Immature natural killer cell (primary cell): ENCODE measurements around the gene KLHL42. TPM values are rescaled to one million over a fixed set of nuclear protein-coding genes. Genes with fewer than 3 reads are reported as not detected.
"Not testable (repeated sequence)": the region's sequence is repeated elsewhere in the genome, so short reads cannot be mapped to it uniquely, and the experiment has no call there.

ENCODE experiments used
- DNase-seq, 3 donors: peaks; one replicate each; pipeline ENCODE4 v3.0.0; 2022; ENCODE audit warnings: mixed read lengths in 1 of 3
- H3K27ac Mint-ChIP-seq, 6 donors: one replicate each; pipeline ENCODE4 v1.8.0; 2020; ENCODE audit warnings: mixed read lengths in 6 of 6, mild to moderate bottlenecking in 5 of 6, inconsistent platforms in 4 of 6, moderate library complexity in 3 of 6
- H3K27me3 Mint-ChIP-seq, 3 donors: one replicate each; pipeline ENCODE4 v1.8.0; 2020 to 2021; ENCODE audit warnings: low read depth in 3 of 3, mild to moderate bottlenecking in 3 of 3, mixed read lengths in 3 of 3, moderate library complexity in 3 of 3, inconsistent platforms in 1 of 3
- H3K36me3 Mint-ChIP-seq, 3 donors: one replicate each; pipeline ENCODE4 v1.8.0; 2020; ENCODE audit warnings: mixed read lengths in 3 of 3, inconsistent platforms in 2 of 3, mild to moderate bottlenecking in 2 of 3
- H3K4me1 Mint-ChIP-seq, 2 donors: one replicate each; pipeline ENCODE4 v1.8.0; 2020; ENCODE audit warnings: inconsistent platforms in 2 of 2, mild to moderate bottlenecking in 2 of 2, mixed read lengths in 2 of 2, moderate library complexity in 1 of 2
- H3K4me3 Mint-ChIP-seq, 5 donors: one replicate each; pipeline ENCODE4 v1.8.0; 2020; ENCODE audit warnings: mild to moderate bottlenecking in 5 of 5, mixed read lengths in 5 of 5, inconsistent platforms in 3 of 5, moderate library complexity in 3 of 5
- H3K9me3 Mint-ChIP-seq, 6 donors: one replicate each; pipeline ENCODE4 v1.8.0; 2020; ENCODE audit warnings: mild to moderate bottlenecking in 6 of 6, mixed read lengths in 6 of 6, inconsistent platforms in 4 of 6, moderate library complexity in 3 of 6
- polyA plus RNA-seq, 3 donors: library from polyadenylated mRNA; unstranded; fragments of 300-500 nt; fragmentation: Illumina TruSeq; gene quantifications; one replicate each; pipeline ENCODE4 v1.2.3, GENCODE V29; 2021

Gene KLHL42
- polyA plus RNA-seq, 3 donors from 2014 or later = 3.5 to 10.3 (median 5.7) TPM

DNA sequence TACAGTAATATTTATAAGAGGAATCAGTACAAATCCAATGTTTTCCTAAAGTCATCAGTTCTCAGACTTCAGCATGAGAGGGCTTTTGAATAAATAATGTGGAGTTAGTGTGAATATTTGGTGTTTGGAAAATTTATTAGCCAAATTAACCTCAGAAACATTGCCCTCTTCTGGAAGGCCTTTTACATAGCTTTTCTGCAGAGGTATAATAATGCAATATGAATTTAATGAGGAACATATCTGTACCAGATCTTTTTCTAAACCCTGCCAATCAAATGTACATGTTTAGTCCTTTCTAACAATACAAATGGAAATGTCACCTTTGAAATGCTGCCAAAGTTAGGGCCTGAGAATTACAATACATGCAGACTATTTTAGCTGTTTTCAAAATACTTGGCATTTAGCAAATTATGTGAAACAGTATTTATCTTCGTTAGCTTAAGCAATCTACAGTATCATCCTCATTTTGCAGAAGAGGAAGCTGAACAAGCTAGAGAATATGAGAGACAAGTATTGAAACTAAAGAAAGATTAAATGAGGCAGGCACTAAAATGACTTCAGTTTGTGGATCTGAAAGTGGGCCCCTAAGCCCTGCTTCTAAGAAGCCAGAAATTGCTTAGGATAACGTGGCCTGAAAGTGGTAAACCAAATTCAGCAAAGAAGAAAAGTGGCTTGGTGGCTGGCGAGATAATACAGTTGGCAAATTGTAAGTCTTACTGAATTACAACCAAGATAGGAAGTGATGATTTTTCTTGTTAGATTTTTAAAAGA is 60.4 kb downstream of the KLHL42 start:
- Mint-ChIP-seq H3K4me1 (no peaks in the 10 kb centered on the region), H3K9me3 (no peaks in the 10 kb centered on the region), H3K27me3 (peaks cover 0 to 2% (median 0%) of the 10 kb centered on the region in 3 donors), H3K36me3 (no peaks in the 10 kb centered on the region), H3K27ac (no peak overlapping the region), H3K4me3 (no peak overlapping the region)
- DNase-seq = no peak

DNA sequence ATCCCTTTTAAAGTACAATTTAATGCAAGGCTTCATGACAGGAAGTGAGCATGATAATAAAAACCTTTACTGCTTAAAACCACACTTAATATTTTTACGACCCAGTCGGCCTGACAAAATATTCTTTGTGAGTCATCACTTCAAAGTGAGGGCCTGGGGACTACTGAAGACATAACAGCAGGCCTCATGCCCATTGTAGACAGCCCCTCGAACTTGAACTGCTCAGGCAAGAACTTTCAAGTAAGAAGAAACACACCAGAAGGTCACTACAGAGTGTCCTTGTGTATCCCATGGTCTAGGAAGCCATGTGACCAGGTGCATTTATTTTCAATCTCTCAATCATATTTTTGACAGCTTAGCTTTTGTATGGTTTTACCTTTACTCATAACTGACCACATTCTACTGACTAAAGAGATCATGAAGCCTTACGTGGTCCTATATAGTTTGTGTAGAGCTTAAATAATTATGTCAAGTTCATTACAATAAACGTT is 61.4 kb downstream of the KLHL42 start:
- no peak overlapping the region for H3K27ac Mint-ChIP-seq
- no peaks in the 10 kb centered on the region for H3K4me1 Mint-ChIP-seq
- H3K27me3 Mint-ChIP-seq = peaks cover 0 to 2% (median 0%) of the 10 kb centered on the region in 3 donors
- no peaks in the 10 kb centered on the region for H3K36me3 Mint-ChIP-seq
- DNase-seq = no peak
- H3K9me3 Mint-ChIP-seq = no peaks in the 10 kb centered on the region
- no peak overlapping the region for H3K4me3 Mint-ChIP-seq

DNA sequence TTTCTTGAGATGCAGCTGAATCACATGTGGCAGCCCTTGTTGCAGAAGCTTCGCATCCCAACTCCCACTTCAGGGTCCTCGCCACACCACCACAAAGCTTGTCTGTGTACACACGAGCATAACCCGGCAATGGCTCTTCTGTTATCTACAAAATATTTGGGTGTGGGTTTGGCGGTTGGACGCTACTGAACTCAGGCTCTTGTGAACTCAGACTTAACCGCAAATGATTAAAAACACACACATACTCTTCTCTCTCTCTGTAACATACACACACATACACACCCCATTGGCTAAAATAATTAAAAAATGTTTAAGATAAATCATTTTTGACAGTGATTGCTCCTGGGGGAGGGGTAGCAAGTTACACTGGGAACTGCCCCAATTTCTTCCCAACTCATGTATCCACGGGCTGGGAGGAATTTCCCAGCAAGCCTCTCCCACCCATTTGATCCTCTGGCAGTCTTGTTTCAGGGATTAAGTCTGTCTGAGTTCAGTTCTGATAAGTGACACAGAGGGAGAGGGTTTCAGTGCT is 63.7 kb downstream of the KLHL42 start:
- no peaks in the 10 kb centered on the region for H3K36me3 Mint-ChIP-seq
- H3K27ac Mint-ChIP-seq = no peak overlapping the region

DNA sequence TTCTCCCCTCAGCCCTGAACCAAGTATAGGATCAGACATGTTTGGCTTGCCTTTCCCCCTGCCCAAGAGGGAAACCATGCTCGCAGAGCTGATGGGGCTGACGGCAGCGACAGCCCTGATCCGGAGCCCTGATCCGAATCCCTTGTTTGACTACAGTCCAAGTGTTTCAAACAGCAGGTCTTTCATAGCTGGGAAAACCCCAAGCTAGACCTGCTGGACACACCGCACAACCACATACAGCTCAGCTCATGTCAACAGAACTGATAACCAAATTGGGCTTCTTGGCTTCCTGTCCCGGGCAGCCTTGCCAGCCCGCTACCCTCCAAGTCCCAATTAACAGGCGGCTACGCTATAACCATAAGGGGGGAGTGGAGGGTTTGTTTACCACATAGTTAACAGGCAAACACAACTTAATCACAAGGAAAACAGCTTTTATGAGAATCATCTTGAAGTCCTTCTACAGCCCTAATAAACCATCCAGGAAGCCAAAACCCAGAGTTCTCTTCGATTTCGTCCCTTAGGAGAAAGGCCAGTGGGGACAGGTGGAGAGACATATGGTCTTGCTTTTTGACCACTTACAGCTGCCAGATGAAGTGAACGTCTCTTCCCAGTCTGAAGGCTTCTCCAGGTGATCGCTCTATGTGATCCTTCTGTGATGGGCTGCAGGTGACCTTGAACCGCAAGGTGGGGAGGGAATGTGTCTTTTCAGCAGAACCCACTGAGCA is 64.5 kb downstream of the KLHL42 start:
- no peak for DNase-seq
- Mint-ChIP-seq H3K36me3 (peaks cover 0 to 5% (median 0%) of the 10 kb centered on the region in 3 donors), H3K4me3 (no peak overlapping the region), H3K27me3 (peaks cover 0 to 9% (median 2%) of the 10 kb centered on the region in 3 donors), H3K4me1 (no peaks in the 10 kb centered on the region), H3K9me3 (peaks cover 0 to 4% (median under 1%) of the 10 kb centered on the region in 6 donors), H3K27ac (no peak overlapping the region)

More for the DNA sequence above, 63.7 kb downstream of the KLHL42 start:
- no peak for DNase-seq
- Mint-ChIP-seq H3K9me3 (peaks cover 0 to 4% (median 0%) of the 10 kb centered on the region in 6 donors), H3K4me3 (no peak overlapping the region), H3K27me3 (peaks cover 0 to 4% (median 0%) of the 10 kb centered on the region in 3 donors), H3K4me1 (no peaks in the 10 kb centered on the region)

DNA sequence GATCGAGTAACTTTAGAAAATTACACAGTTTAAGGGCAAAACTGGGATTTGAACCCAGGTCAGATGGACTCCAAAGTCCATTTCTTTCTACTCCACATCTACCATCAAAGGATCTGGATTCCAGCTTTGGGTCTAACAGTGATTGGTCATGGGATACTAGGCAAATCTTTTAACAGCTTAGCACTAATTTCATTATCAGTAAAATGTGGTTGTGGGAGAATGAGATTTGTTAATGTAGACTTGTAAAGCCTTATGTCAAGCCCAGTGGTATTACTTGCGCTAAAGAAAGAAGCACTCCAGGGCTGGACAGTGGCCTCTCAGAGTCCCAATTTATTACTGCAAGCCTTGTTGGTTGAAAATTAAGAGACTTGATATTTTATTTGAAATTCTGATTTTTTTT is 65.2 kb downstream of the KLHL42 start:
- H3K27me3 Mint-ChIP-seq = peaks cover 0 to 9% (median 2%) of the 10 kb centered on the region in 3 donors
- no peak for DNase-seq
- peaks cover 0 to 5% (median 0%) of the 10 kb centered on the region in 3 donors for H3K36me3 Mint-ChIP-seq
- H3K27ac Mint-ChIP-seq = no peak overlapping the region
- no peak overlapping the region for H3K4me3 Mint-ChIP-seq
- H3K9me3 Mint-ChIP-seq = peaks cover 0 to 8% (median under 1%) of the 10 kb centered on the region in 6 donors
- H3K4me1 Mint-ChIP-seq = no peaks in the 10 kb centered on the region

DNA sequence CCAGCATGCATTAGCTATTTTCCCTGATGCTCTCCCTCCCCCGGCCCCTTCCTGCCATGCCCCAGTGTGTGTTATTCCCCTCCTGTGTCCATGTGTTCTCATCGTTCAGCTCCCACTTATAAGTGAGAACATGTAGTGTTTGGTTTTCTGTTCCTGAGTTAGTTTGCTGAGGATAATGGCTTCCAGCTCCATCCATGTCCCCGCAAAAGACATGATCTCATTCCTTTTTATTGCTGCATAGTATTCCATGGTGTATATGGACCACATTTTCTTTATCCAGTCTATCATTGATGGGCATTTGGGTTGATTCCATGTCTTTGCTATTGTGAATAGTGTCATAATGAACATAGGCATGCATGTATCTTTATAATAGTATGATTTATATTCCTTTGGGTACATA is 65.7 kb downstream of the KLHL42 start:
- not testable (repeated sequence) for H3K27me3 Mint-ChIP-seq, H3K9me3 Mint-ChIP-seq, H3K4me3 Mint-ChIP-seq, H3K36me3 Mint-ChIP-seq, DNase-seq, H3K27ac Mint-ChIP-seq, H3K4me1 Mint-ChIP-seq

DNA sequence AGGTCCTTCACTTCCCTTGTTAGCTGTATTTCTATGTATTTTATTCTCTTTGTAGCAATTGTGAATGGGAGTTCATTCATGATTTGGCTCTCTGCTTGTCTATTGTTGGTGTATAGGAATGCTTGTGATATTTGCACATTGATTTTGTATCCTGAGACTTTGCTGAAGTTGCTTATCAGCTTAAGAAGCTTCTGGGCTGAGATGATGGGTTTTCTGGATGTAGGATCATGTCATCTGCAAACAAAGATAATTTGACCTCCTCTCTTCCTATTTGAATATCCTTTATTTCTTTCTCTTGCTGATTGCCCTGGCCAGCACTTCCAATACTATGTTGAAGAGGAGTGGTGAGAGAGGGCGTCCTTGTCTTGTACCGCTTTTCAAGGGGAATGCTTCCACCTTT is 67.3 kb downstream of the KLHL42 start:
- not testable (repeated sequence) for H3K9me3 Mint-ChIP-seq, H3K27ac Mint-ChIP-seq, DNase-seq, H3K4me3 Mint-ChIP-seq, H3K36me3 Mint-ChIP-seq, H3K4me1 Mint-ChIP-seq
- peaks cover 0 to 15% (median 2%) of the 10 kb centered on the region in 3 donors for H3K27me3 Mint-ChIP-seq

DNA sequence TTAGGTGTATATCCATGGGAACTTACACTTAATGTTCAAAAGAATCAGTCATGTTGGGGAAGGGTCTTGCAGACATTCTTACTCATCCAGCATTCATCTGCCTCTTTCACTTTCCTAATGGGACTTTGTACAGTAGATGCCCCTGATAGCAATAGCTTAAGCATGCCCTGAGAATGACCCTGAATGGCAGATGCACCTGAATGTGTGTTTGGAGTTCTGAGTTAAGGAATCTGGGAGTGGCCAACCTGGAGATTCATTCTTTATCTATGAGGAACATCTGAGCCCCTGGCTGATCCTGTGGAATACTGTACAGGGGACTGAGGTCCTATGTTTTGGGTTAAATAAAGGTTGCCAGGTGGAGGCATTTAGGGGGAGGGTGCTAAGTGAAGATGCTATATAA is 71.3 kb downstream of the KLHL42 start:
- DNase-seq = no peak
- peaks cover 0 to 11% (median 1%) of the 10 kb centered on the region in 6 donors for H3K9me3 Mint-ChIP-seq
- H3K4me3 Mint-ChIP-seq = no peak overlapping the region
- peaks cover 0 to 5% (median 0%) of the 10 kb centered on the region in 3 donors for H3K36me3 Mint-ChIP-seq
- no peak overlapping the region for H3K27ac Mint-ChIP-seq
- peaks cover 0 to 16% (median 2%) of the 10 kb centered on the region in 3 donors for H3K27me3 Mint-ChIP-seq
- no peaks in the 10 kb centered on the region for H3K4me1 Mint-ChIP-seq

DNA sequence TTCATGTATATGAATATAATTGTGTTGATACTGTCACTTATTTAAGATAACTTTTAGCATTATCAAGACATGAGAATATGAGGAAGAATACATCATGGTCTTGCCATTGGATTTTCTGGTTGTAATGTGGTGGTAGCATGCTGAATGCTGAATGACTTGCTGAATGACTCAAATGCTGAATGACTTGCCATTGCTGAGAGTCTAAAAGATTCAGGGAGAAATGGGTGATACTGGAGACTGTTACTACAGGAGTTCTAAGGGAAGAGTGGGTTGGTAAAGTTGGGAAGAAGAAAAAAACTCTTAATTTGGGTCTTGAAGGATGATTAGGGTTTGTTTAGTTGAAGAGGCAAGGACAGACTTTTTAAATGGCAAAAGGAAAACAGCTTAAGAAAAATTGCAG is 72.1 kb downstream of the KLHL42 start:
- Mint-ChIP-seq H3K9me3 (peaks cover 0 to 11% (median 1%) of the 10 kb centered on the region in 6 donors), H3K4me3 (no peak overlapping the region), H3K27me3 (peaks cover 0 to 16% (median 2%) of the 10 kb centered on the region in 3 donors), H3K36me3 (peaks cover 0 to 5% (median 0%) of the 10 kb centered on the region in 3 donors), H3K27ac (no peak overlapping the region), H3K4me1 (no peaks in the 10 kb centered on the region)
- no peak for DNase-seq

Other genes with a start within 250 kb of the KLHL42 start
- not detected for gene REP15, start 83.8 kb upstream of the KLHL42 start, polyA plus RNA-seq
- 10 to 100 TPM; 39.2 to 51.3 (median 41.4) TPM for gene MRPS35, start 69.4 kb upstream of the KLHL42 start, polyA plus RNA-seq
- gene MANSC4, start within 50 bp of the KLHL42 start, polyA plus RNA-seq = not detected
- not detected for gene PTHLH, start 192.5 kb downstream of the KLHL42 start, polyA plus RNA-seq